ENCODE data around the gene C1orf74. TPM values are rescaled to one million over a fixed set of nuclear protein-coding genes. Genes with fewer than 3 reads are reported as not detected.

C1orf74 gene
- total and polyA plus RNA-seq, 8 donors = 1.8 to 3.4 (median 3.1) TPM

DNA sequence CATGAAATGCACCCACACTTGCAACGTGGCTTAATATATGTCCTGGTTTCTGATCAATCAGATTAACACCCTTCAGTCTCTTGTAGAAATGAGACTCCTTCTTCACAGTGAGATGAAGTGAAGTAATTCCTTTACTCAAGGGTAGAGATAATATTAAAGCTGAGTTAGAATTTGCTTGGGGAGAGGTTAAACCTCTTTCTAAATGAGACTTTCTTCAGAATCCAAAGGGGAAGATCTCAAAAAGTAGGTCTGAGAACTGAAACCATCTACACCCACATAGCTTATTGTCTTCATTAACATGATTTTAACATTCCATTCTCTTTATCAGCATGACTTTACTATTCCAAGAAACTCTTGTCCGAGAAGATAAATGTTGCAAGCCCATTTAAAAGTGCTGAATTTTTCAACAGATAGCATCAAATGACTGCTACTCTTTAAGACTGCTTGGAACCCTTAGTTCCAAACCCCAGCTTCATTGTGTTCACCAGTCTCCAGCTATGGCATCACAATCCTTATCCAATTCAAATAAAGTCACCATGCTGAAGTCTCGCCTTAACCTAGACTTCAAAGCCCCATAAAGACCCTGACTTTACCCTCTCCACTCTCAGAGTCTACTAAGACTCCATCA, 47.8 kb downstream of the C1orf74 start:
- H3K36me3 ChIP-seq = no peaks in the 10 kb centered on the region
- no peak for ATAC-seq
- TF ChIP-seq, protein P1, sequence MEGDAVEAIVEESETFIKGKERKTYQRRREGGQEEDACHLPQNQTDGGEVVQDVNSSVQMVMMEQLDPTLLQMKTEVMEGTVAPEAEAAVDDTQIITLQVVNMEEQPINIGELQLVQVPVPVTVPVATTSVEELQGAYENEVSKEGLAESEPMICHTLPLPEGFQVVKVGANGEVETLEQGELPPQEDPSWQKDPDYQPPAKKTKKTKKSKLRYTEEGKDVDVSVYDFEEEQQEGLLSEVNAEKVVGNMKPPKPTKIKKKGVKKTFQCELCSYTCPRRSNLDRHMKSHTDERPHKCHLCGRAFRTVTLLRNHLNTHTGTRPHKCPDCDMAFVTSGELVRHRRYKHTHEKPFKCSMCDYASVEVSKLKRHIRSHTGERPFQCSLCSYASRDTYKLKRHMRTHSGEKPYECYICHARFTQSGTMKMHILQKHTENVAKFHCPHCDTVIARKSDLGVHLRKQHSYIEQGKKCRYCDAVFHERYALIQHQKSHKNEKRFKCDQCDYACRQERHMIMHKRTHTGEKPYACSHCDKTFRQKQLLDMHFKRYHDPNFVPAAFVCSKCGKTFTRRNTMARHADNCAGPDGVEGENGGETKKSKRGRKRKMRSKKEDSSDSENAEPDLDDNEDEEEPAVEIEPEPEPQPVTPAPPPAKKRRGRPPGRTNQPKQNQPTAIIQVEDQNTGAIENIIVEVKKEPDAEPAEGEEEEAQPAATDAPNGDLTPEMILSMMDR (IDR thresholded peaks at IDR 0.05) = no peak

DNA sequence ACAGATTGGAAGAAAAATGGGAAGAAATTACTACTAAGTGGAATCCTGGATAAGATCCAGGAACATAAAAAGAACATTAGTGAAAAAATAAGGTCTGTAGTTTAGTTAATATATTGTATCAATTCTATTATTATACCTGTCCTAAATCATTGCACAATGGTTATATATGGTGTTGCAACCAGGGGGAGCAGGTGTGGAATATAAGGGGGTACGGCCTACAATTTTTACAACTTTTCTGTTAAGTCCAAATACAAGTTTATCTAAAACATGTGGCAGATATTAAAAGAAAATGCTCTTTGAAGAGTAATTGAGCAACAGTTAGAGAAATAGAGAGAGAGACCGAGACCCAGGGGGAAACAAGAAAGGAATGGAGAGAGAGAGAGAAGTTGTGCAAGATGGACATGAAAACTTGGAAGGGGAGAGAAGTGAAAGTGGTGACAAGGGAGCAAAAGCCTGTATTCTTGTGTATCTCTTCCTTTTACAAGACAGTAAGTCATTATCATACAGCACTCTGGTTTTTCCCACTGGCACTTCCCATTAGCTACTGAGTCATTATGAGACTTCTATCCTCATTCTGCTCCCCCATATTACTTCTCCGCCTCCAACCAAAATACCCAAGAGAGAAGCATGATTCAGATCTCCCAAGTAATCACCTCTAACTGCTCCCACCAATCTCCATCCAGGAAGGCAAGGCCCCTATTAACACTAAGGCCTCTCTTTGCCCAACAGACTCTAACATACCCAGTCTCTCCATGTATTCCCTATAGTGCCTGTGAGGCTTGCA, 50.8 kb downstream of the C1orf74 start:
- Histone ChIP-seq H3K27me3 (no peaks in the 10 kb centered on the region), H3K4me1 (no peaks in the 10 kb centered on the region), H3K9me3 (no peaks in the 10 kb centered on the region), H3K27ac (peak overlapping the region in 1 of 2 donors; percentile 9), H3K36me3 (no peaks in the 10 kb centered on the region), H3K4me3 (no peak overlapping the region)
- TF ChIP-seq, protein P1 (IDR thresholded peaks at IDR 0.05) = no peak
- DNase-seq (no peak), ATAC-seq (peak; percentile 67)
- intact Hi-C loops (cut with DNase I) = no loop called here

More for the DNA sequence above, 47.8 kb downstream of the C1orf74 start:
- H3K4me1 ChIP-seq = no peaks in the 10 kb centered on the region
- H3K9me3 ChIP-seq = no peaks in the 10 kb centered on the region
- no peak overlapping the region for H3K27ac ChIP-seq
- DNase-seq = no peak
- intact Hi-C loops (cut with DNase I) = no loop called here
- no peak overlapping the region for H3K4me3 ChIP-seq
- no peaks in the 10 kb centered on the region for H3K27me3 ChIP-seq

DNA sequence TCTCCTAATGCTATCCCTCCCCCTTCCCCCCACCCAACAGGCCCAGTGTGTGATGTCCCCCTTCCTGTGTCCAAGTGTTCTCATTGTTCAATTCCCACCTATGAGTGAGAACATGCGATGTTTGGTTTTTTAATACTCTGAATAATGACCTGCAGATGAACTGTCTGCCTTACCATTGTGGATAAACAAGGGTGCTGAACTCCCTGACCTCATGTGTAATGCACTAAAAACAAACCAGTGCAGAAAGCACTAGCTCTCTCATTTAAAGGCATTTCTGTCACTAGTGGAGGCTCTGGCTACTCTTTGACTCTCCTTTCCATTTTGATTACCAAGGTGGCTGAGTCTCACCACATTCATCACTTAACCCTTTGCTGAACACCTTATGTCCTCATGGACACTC, 51.6 kb downstream of the C1orf74 start:
- Histone ChIP-seq H3K27ac (no peak overlapping the region), H3K4me1 (no peaks in the 10 kb centered on the region), H3K4me3 (no peak overlapping the region), H3K36me3 (no peaks in the 10 kb centered on the region), H3K9me3 (no peaks in the 10 kb centered on the region), H3K27me3 (no peaks in the 10 kb centered on the region)
- intact Hi-C loops (cut with DNase I) = no loop called here
- TF ChIP-seq, protein P1 (IDR thresholded peaks at IDR 0.05) = no peak
- DNase-seq (no peak), ATAC-seq (no peak)

DNA sequence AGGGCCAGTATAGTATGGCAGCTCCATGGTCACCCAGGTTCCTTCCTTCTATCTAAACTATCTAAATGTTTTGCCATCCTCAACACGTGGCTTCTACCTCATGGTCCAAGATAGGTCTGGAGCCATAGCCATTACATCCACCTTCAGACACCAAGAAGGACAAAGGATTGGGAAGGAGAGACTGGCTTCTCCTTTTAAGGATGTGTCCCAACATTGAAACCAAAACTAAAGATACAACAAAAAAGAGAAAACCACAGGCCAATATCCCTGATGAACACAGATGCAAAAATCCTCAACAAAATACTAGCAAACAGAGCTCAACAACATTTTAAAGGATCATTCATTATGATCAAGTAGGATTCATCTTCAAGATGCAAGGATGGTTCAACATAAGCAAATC, 54.9 kb downstream of the C1orf74 start:
- no peak overlapping the region for H3K27ac ChIP-seq
- no peak overlapping the region for H3K4me3 ChIP-seq
- no peak for DNase-seq
- ATAC-seq = no peak
- H3K27me3 ChIP-seq = no peaks in the 10 kb centered on the region
- H3K9me3 ChIP-seq = no peaks in the 10 kb centered on the region
- H3K4me1 ChIP-seq = no peaks in the 10 kb centered on the region
- no peaks in the 10 kb centered on the region for H3K36me3 ChIP-seq
- TF ChIP-seq, protein P1 (IDR thresholded peaks at IDR 0.05) = no peak
- intact Hi-C loops (cut with DNase I) = no loop called here

Other genes starting within 250 kb of the C1orf74 start
- gene CAMK1G, start 200.8 kb downstream of the C1orf74 start, total RNA-seq = 1 to 10 TPM in 1 of 2 donors, under 1 TPM in 1; 0.29 to 1.1 TPM
- gene CAMK1G, start 200.8 kb downstream of the C1orf74 start, polyA plus RNA-seq (ENCODE audit: insufficient read length in 6 of 6) = 1 to 10 TPM; 6.5 to 9.9 (median 9.0) TPM
- 100 to 1,000 TPM in 1 of 2 donors, 10 to 100 TPM in 1; 64.1 to 126 TPM for gene LAMB3, start 132.1 kb downstream of the C1orf74 start, total RNA-seq
- 100 to 1,000 TPM in 1 of 6 donors, 10 to 100 TPM in 5; 54.1 to 102 (median 66.9) TPM for gene LAMB3, start 132.1 kb downstream of the C1orf74 start, polyA plus RNA-seq (ENCODE audit: insufficient read length in 6 of 6)
- gene G0S2, start 109.1 kb downstream of the C1orf74 start, total RNA-seq = 10 to 100 TPM; 10.6 to 89.1 TPM
- 10 to 100 TPM; 24.1 to 60.8 (median 36.7) TPM for gene G0S2, start 109.1 kb downstream of the C1orf74 start, polyA plus RNA-seq (ENCODE audit: insufficient read length in 6 of 6)
- 10 to 100 TPM in 1 of 2 donors, 1 to 10 TPM in 1; 8.1 to 30.7 TPM for gene HSD11B1, start 79.7 kb downstream of the C1orf74 start, total RNA-seq
- gene HSD11B1, start 79.7 kb downstream of the C1orf74 start, polyA plus RNA-seq (ENCODE audit: insufficient read length in 6 of 6) = 10 to 100 TPM in 1 of 6 donors, 1 to 10 TPM in 5; 5.1 to 10.3 (median 5.9) TPM
- 10 to 100 TPM in 1 of 2 donors, 1 to 10 TPM in 1; 4.5 to 13.5 TPM for gene TRAF3IP3, start 28.5 kb downstream of the C1orf74 start, total RNA-seq
- 1 to 10 TPM; 2.2 to 3.4 (median 3.0) TPM for gene TRAF3IP3, start 28.5 kb downstream of the C1orf74 start, polyA plus RNA-seq (ENCODE audit: insufficient read length in 6 of 6)
- 10 to 100 TPM; 15.7 to 26.5 TPM for gene IRF6, start 21.6 kb upstream of the C1orf74 start, total RNA-seq
- gene IRF6, start 21.6 kb upstream of the C1orf74 start, polyA plus RNA-seq (ENCODE audit: insufficient read length in 6 of 6) = 10 to 100 TPM; 17.4 to 23.6 (median 19.3) TPM
- gene UTP25, start 43.4 kb upstream of the C1orf74 start, total RNA-seq = 1 to 10 TPM; 4.1 to 7.2 TPM
- gene UTP25, start 43.4 kb upstream of the C1orf74 start, polyA plus RNA-seq (ENCODE audit: insufficient read length in 6 of 6) = 10 to 100 TPM in 4 of 6 donors, 1 to 10 TPM in 2; 9.8 to 11.5 (median 11.0) TPM
- 1 to 10 TPM in 1 of 2 donors, not detected in 1; 1.1 TPM for gene SYT14, start 153.7 kb upstream of the C1orf74 start, total RNA-seq
- under 1 TPM; 0.16 to 0.49 (median 0.27) TPM for gene SYT14, start 153.7 kb upstream of the C1orf74 start, polyA plus RNA-seq (ENCODE audit: insufficient read length in 6 of 6)

All from left lung (tissue), 10 donors.